Activated CD8-positive, alpha-beta memory T cell treated with anti-CD3 and anti-CD28 coated beads for 48 hours (primary cell): ENCODE measurements around the gene FARP2.
A peak's percentile ranks its signal among the peaks of the same experiment; 100 is the strongest.
"Not testable (repeated sequence)": the region's sequence is repeated elsewhere in the genome, so short reads cannot be mapped to it uniquely, and the experiment has no call there.

ENCODE experiments used
- DNase-seq, 3 experiments: peaks; one replicate each; pipeline ENCODE4 v3.0.0-alpha.2; 2020; ENCODE audit warnings: low read depth in 2 of 3, low spot score in 2 of 3

FARP2 gene

DNA sequence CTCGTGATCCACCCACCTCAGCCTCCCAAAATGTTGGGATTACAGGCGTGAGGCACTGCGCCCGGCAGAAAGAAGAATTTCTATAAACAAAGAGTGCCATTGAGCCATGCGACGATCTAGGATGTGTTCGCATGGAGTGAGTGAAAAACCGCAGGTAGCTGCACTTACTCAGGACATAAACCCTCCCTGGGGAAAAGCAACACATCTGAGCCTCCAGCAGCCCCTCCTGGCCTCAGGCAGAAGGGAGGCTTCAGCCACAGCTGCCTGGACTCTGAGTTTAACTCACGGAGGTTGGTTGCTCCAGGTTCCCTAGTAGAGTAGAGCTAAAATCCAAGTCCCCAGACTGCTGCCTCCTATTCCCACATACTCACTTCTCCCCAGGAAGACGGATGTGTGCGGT lies 163.6 kb downstream of the FARP2 start:
- DNase-seq, result no peak

DNA sequence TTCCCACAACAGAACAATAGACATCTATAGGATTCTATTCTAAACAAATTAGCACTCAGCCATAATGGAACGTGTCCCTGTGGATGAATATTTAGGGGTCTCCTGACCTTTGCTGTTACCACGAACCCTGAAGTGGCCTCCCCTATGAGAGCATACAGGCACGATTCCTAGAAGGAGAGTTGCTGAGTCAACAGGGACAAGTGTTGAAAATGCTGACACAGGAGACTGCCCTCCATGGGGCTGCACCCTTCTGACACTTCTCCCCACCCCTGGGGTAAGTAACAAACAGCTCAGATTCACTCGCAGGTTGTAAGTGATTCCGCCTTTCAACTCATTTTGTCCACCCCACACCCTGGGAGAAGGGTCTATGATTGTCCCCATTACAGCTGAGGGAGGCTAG lies 166.4 kb downstream of the FARP2 start:
- DNase-seq, result no peak

DNA sequence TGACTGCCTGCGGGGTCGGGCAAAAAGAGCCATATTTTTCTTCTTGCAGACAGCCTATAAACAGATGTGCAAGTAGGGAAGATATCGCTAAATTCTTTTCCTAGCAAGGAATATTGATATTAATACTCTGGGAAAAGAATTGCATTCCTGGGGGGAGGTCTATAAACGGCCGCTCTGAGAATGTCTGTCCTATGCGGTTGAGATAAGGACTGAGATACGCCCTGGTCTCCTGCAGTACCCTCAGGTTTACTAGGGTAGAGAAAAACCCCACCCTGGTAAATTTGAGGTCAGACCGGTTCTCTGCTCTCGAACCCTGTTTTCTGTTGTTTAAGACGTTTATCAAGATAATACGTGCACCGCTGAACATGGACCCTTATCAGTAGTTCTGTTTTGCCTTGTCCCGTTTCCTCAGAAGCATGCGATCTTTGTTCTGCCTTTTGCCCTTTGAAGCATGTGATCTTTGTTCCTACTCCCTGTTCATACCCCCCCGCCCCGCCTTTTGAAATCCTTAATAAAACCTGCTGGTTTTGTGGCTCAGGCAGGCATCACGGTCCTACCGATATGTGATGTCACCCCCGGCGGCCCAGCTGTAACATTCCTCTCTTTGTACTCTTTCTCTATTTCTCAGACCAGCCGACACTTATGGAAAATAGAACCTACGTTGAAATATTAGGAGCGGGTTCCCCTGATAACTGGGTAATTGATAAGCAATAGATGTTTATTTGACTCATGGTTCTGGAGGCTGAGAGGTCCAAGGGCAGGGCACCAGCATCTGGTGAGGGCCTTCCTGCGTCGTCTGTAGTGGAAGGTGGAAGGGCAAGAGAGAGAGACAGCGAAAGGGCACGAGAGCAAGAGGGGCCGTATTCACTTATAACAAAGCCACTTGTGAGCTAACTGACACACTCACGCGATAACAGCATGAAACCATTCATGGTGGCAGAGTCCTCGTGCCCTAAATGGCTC lies 170.0 kb downstream of the FARP2 start:
- DNase-seq, result not testable (repeated sequence)

DNA sequence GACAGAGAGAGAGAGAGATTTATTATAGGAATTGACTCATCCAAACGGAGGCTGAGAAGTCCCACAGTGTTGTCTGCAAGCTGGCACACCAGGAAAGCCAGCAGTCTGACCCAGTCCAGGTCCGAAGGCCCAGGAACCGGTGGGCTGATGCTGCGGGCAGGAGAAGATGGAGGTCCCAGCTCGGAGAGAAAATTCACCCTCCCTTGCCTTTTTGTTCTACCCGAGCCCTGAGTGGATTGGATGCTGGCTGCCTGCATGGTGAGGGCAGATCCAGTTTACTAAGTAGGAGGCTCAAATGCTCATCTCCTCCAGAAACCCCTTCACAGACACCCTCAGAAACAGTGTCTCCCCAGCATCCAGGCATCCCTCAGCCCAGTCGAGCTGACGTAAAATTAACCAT lies 174.5 kb downstream of the FARP2 start:
- DNase-seq, result no peak

DNA sequence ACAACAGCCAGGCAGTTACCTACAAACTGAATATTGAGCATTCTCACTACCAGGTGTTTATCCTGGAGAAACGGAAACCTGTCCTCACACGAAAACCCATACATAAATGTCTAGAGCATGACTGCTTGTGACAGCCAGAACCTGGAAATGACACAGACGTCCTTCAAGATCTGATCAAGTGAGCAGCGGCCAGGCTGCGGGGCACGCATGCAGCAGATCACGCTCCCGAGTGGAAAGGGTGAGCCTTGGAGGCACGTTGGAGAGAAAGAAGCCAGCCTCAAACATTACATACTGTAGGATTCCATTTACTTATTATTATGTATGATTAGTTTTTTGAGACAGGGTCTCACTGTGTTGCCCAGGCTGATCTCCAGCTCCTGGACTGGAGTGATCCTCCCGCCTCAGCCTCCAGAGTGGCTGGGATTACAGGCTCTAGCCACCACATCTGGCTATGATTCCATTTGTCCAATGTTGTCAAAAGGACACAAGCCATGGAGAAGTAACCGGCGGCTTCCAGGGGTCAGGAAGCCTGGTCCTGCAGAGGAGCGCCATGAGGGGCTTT lies 175.2 kb downstream of the FARP2 start:
- DNase-seq, result no peak

DNA sequence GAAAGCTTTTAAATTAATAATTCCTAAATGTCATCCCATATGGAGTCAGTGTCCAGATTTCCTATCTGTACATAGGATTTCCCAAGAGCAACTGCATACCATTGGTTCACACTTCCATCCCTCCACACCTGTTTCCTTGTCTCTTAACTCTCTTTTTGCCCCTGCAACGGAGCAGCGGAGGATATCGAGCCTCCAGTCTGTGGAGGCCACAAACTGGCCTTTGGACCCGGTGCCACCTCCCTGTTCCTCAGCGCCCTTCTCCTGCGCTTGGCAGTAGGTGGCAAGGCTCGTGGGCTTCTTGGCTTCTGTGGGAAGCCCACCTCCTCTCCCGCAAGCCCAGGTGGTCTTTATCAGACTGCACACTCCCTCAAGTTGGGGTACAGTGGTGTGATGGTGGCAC lies 176.1 kb downstream of the FARP2 start:
- no peak for DNase-seq

DNA sequence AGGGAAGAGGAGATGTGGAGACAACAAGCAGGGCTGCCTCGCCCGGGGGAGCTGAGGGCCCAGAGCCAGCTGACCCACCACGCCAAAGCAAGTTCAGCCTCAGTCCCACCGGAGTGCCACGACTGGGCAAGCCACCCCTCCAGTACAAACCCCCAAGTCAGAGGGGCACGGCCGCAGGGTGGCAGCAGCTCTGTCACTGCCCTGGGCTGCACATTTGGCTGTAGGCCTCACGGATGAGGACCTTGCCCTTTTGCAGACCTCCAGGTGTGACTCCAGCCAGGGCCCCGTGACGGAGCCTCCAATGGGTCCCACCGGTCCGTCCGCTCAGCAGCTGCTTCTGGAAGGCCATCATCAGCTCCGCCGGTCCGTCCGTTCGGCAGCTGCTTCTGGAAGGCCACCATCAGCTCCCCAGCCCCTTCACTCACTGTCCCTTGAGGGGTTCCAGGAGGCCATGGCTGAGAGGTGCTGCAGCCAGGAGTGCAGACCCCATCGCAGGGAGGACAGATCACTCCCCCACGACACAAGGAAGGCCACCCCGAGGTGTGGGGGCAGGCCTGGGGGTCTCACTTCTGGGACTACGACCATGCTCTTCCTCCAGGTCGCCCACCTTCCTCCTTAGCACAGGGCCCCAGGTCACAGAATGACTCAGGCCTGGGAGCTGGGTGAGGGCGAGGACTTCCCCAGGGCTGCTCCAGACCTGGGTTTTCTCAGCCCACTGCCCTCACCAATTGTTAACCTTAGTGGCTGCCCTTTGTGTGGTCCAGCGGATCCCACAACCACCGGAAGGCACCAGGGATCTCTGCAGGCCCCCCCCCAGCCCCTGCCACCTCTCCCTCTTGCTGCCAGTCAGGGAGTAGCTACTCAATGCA lies 176.9 kb downstream of the FARP2 start:
- DNase-seq, result no peak

DNA sequence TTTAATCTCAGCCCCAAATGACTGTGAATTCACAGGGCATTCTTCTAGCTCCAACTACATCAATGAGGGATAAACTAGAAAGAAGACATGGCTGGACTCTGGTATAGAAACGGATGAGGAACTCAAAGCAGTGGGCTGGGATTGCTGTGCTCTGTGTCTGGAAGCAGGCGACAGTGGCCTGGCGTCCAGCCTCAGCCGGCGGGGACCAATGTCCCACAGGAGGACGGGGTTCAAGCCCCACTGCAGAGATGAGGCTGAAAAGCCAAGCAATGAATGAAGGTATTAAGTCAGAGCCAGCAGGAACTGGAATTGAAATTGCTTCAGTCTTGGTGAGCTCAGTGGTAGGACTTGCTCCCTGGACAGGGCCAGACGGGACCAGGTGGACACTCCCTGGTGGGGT lies 178.2 kb downstream of the FARP2 start:
- no peak for DNase-seq

DNA sequence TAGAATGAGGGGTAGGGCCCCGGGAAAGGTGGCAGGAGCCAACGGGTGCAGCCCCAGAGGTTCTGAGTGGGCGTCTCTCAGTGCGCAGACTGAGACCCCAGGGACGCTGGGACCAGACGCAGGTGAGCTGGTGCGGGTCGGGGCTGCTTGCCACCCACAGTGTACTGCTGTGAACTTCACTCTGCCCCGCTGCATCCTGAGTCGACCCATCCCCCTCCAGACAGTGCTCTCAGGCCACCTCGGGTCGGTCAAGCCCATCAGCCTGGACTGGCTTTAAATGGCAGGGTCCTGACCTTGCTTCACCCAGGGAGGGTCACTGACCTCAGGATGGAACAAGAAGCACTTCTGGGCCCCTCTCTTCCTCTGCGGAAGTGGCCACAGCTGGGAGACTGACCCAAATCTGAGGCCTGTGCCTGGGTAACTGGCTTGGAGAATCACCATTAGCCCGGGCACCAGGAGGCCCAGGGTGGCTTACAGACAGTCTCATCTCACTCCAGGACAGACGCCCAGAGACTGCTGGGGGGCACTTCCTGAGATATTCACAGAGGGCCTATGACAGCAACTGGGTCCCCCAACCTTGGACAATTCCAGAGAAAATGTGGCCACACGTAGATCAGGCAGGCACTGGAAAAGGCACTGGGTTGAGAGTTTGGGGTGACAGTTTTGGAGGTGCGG lies 178.8 kb downstream of the FARP2 start:
- DNase-seq, result no peak

DNA sequence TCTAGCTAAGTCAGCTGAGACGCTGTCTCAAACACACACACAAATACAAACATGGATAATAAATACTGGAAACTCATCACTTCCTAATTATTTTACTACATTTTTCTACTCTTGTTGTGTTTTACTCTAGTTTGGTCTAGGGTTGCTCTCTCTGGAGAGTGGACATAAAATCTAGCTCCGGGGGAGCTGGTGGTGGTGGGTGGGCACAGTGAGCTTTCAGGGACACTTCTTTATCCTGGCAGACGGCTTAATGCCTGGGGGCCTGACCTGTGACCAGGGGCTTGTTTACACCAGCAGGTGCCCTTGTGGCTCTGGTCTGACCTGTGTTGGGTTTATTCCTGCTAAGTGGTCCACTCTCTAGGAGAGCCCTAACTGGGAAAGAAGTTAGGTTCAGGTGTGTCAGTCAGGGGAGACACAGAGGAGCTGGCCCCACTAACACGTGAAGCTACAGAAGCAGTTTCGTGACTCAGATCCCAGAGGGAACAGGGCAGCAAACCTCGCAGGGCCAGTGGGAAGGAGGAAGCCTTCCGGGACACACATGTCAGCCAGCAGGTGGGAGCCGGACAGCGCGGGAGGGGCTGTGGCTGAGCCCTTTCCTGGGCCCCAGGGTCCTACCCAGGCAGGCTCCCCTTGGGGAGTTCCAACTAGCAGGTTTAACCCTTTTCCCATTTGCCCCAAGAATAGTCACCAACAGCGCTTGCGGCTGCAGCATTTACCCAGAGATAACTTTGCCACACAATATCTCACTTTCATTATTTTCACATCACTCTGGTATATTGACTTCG lies 180.0 kb downstream of the FARP2 start:
- DNase-seq, result no peak

DNA sequence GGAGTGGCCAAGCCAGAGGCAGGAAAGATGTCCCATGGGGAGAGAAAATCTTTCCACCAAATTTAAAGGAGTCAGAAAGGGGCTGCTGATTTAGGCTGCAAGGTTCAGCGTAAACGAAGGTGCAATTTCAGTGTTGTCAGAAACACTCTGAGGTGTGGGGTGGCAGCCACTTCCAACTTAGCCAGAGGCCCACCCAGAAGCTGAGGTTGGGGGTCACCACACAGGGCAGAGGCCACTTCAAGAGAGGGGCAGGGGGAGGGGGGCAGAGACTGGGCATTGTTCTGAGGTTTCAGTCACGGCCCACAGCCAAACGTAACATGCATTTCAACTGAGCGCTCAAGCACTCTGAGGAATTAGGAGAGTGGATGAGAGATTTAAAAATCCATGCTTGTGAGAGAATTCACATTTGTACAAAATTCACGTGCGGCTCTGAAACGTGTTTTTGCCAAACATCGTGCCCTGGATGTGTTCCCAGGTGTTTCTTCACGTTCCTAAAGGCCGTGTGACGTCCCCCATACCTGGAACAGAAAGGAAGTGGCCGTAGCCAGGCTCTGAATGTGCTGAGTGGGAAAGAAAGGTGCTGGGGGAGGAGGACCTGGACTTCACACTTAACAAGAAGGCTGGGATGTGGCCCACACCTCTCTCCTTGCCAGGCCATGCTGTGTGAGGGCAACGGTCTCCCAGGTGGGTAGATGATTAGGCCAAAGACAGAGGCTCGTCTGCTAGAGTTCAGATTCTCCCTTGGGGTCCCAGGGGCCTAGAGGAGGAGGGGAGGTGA lies 182.9 kb downstream of the FARP2 start:
- no peak for DNase-seq

DNA sequence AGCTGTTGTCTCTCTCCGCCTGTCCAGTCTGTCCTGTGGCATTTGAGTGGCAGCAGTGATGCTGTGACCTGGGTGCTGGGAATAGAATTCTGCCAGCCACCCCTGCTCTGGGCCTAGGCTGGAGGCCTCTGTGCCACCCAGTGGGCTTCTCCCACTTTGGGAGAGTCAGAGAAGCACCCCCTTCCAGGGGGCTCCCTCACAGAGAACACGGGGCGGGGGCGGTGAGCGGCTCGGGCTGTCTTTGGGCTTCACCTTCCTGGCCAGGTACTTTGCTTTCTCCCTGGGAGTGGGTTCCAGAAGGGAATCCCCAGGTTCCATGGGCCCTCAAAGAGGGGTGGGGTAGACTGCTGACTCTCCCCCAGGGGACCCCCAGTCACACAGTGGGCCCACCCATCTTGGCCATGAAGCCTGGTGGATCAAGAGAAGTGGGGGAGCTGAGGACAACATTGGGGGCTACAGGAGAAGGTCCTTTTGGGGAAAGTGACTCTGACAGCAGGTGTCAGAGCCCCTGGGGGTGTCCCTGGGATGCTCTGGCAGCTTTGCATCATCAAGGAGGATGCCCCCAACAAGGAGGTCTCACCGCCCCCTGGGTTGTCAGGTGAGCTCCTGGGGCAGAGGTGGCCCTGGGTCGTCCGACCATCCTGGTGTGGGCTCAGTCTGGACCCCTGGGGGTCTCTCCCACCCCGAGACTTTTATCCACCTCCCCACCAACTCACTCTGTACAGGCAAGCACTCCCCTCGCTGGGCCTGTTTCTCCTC lies 183.7 kb downstream of the FARP2 start:
- no peak for DNase-seq

DNA sequence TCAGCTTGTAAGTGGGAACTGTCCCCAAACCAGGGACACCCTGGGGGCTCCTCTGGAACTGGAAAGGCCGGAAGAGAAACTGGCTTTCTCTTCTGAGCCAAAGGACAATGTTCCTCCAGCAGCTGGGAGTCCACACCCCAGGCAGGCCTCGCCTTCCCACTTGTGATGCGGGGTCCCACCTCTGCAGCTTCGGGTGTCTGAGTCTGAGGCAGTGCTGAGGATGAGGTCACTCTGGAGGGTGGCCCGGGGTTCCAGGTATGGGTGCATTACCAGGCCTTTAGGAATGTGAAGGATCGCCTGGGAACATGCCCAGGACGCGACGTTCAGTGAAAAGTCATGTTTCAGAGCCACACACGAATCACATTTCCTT lies 184.3 kb downstream of the FARP2 start:
- DNase-seq, result no peak

DNA sequence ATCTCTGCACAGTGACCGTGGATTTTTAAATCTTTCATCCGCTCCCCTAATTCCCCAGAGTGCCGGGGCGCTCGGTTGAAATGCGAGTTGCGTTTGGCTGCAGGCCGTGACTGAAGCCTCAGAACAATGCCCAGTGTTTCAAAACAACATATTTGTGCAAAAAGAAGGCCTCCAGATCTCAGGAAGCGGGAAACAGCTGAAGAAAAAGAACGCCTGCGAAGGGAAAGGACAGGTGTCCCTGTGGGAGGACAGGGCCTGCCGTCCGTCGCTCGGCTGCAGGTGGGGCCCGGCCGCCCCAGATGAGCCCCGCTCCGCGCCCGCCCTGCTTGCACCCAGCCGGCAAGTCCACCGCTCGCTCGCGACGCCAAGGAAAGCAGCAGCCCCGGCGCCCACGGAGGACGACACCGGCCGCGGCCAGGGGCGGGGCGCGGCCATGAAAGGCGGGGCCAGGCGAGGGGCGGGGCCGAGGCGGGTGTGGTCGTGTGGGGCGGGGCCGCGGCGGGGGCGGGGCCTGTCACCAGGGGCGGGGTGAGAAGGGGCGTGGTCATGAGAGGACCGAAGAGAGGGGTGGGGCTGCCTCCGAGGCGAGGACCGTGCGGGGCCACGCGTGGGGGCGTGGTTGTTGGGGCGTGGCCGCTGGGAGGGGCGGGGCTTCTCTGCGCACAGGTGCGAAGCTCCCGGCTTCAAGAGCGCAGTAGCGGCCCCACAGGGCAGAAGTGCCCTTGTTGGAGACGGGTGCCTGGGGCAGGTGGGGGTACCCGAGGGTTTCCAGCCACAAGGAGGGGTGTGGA lies 184.9 kb downstream of the FARP2 start:
- peak; percentile 44 to 68 (median 51) for DNase-seq

DNA sequence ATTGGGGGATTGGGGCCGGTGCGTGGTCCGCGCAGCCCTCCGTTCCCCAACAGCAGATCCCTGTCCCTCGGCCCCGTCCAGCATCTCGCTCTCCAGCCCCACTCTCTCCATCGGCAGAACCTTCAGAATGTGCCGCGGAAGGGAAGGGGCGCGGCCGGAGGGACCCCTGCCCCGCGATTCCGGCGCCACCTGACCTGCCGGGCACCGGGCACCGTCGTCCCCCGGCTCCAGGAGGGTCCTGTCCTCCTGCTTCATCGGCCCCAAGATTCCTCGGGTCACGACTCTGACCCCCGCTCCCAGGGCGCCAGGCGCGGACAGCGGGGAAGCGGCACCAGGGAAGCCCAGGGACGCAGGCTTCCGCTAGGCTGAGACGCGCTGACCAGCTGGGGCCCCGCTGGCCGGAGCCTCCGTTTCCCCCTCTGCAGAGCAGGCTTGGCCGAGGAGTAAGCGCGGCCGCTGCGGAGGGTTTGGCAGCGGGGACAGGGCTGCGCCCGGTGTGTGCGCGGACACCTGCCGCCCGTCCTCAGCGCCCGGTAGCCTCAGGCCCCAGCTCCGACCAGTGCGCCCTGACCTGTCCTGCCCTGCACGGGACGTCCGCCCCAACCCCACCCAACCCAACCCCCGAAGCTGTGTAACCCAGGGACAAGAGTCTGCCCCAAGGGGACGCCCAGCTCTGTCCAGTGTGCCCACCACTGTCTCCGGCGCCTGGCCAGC lies 185.6 kb downstream of the FARP2 start:
- no peak for DNase-seq

DNA sequence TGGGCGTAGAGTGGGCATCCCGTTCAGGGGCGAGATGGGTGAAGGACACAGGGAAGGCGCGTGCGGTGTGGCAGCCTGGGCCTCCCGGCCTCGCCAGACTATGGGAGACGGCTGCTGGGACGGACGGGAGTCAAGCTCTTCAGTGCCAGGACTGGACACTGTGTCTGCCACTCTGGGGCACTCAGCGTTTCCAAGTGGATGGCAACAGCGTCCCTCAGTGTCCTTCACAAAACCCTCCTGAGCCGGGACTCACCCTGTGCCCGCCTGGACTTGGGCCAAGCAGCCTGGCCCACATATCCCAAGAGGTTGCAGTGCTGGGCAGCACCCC lies 186.2 kb downstream of the FARP2 start:
- DNase-seq, result no peak
